Left cardiac atrium (tissue), 4 donors: ENCODE data around the gene HHLA2. TPM values are rescaled to one million over a fixed set of nuclear protein-coding genes. Genes with fewer than 3 reads are reported as not detected.
"Not testable (repeated sequence)": the region's sequence is repeated elsewhere in the genome, so short reads cannot be mapped to it uniquely, and the experiment has no call there.

Experiments used
- ATAC-seq, 2 donors: fragments of 200-7000 bp; cut with Tn5 transposase; one replicate each; pipeline ENCODE4 v1.9.1; 2020; ENCODE audit warnings: mild to moderate bottlenecking in 2 of 2, moderate library complexity in 2 of 2
- DNase-seq: peaks from one replicate; pipeline ENCODE4 v3.0.0-alpha.2; 2020
- intact Hi-C, 2 donors: fragments of 100-400 bp; cut with DNase I; formaldehyde crosslinking; loops; one replicate each; pipeline versions ENCODE4 v1.14.1 to v1.15.1; 2022 to 2023
- long read RNA-seq: library from polyadenylated mRNA; unstranded; transcript quantifications from one replicate; pipeline ENCODE4 v2.0.0, GENCODE V29; 2021
- total RNA-seq, 2 donors: library from RNA; stranded (reverse); fragmentation: NEBNext Ultra II Directional; extraction: Animal tissue kit (Norgen Biotek cat#: 25700); gene quantifications; one replicate each; pipeline ENCODE4 v1.2.1, GENCODE V29; 2021
- donor health status: DM: no; HTN: yes; CAD: no.
- donor health status: DM: no; HTN: yes; CAD: no; lungs with severe emphysema.
- donor health status: DM: yes; HTN: yes; CAD: no.
- donor health status: Dilated cardiomyopathy.

The HHLA2 gene, protein sequence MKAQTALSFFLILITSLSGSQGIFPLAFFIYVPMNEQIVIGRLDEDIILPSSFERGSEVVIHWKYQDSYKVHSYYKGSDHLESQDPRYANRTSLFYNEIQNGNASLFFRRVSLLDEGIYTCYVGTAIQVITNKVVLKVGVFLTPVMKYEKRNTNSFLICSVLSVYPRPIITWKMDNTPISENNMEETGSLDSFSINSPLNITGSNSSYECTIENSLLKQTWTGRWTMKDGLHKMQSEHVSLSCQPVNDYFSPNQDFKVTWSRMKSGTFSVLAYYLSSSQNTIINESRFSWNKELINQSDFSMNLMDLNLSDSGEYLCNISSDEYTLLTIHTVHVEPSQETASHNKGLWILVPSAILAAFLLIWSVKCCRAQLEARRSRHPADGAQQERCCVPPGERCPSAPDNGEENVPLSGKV
- total RNA-seq = not detected
- long read RNA-seq = 0 reads

DNA sequence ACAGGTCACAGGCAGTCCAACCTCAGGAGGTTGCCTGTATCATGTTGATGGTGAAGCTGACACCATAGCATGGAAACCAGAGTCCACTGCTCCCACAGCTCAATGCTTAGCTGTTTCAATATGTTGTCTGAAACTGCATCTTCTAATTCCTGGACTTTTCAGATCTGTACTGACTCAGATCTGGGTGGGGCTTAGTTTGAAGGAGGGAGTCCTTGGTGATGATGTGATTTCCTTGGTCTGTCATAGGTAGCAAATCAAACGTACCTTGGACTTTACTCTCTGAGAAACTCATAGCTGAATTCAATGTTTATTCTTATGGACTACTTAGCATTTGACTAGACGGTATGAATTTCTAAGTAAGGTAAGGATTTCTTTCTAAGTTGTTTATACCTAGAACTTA is at the start of gene HHLA2:
Gene HHLA2, plus strand, starts transcription at position 310 of the 400 bp plus-strand sequence. CDS start 55,266 bp downstream, outside the sequence.
- ATAC-seq (no peak), DNase-seq (no peak)
- intact Hi-C loops = no loop called here

DNA sequence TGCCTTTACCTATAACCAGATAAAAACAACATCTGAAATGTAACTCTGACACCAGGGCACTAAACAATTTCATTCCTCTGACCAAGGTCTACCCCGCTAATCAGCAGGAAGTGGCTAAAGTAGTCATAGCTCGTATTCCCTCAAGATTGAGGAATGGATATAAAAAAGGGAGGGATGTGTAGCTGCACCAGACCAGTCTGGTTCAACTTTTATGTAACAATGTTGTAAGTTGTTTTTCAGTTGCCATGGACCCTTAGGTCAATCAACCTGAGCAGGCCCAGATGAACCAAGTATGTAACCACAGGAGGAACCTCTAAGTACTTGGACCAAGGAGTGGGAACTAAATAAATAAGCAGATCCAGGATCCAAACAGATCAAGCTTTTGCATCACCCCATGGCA is 45.7 kb upstream of the HHLA2 start:
- ATAC-seq = no peak
- intact Hi-C loops = no loop called here
- no peak for DNase-seq

DNA sequence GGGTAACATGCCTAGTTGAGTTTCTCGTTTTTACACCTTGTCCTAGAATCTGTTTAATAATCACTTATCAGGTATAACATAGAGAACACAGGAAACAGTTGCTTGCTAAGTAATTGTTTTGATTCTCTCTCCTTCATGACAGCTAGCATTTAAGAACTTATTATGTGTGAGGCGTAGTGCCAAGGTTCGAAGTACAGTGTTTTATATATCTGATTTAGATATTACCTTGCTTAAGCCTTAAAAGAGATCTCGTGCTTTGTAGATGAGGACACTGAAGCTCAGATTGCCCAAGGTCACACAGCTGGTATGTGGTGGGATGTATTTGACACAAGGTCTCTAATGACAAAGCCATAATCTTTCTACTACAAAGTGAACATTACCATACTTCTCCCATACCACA is 45.1 kb upstream of the HHLA2 start:
- ATAC-seq (no peak), DNase-seq (no peak)
- intact Hi-C loops = no loop called here

DNA sequence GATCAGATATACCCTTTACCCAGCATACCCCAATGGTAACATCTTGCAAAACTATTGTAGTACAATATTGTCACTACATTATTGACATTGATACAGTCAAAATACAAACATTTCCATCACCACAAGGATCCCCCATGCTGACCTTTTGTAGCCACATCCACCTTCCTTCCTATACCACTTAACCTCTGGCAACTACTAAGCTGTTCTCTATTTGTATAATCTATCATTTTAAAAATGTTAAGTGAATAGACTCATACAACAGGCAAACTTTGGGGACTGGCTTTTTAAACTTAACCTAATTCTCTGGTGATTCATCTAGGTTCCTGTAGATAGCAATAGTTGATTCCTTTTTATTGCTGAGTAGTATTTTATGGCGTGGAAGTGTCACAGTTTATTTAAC is 44.5 kb upstream of the HHLA2 start:
- ATAC-seq = no peak
- DNase-seq = no peak
- intact Hi-C loops = no loop called here

DNA sequence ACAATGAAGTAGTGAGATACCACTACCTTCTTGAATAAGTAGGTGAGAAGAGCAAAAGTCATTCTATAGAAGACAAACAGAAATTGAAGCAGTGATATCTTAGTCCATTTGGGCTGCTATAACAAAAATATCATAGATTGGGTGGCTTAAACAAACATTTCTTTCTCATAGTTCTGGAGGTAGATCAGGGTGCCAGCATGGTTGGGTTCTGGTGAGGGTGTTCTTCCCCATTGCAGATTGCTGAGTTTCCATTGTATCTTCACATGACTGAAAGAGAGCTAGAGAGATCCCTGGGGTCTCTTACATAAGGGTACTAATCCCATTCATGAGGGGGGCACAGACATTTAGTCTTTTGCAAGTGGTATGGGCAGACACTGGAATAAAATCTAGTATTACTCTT is 41.2 kb upstream of the HHLA2 start:
- no peak for ATAC-seq
- intact Hi-C loops = no loop called here
- DNase-seq = no peak

DNA sequence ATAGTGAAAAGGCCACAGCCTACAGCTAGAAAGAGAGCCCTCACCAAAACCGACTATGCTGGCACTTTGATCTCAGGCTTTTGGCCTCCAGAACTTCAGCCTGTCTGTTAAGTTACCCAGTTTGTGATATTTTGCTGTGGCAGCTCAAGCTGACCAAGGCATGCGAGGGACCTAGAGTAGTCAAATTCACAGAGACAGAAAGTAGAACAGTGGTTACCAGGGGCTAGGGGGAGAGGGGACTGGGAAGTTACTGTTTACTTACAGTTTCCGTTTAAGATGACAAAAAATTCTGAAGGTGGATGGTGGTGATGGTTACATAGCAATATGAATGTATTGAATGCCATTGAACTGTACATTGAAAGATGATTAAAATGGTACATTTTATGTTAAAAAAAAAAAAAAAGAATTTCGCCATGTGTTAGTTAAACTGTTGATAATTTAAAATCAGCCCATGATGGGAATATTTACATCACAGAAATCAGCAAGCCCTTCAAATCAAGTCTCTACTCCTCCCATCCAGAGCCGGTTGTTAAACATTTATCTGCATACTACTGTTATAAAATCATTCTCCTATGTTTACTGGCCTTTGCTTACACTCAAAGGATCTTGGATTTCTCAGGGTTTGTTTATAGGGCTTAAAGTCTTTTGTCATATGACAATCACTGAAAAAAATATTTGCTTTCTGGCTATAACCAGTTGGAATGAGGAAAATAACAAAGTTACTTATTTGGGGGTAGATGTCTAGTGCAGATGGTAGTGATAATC is 31.6 kb upstream of the HHLA2 start:
- ATAC-seq = not testable (repeated sequence)

DNA sequence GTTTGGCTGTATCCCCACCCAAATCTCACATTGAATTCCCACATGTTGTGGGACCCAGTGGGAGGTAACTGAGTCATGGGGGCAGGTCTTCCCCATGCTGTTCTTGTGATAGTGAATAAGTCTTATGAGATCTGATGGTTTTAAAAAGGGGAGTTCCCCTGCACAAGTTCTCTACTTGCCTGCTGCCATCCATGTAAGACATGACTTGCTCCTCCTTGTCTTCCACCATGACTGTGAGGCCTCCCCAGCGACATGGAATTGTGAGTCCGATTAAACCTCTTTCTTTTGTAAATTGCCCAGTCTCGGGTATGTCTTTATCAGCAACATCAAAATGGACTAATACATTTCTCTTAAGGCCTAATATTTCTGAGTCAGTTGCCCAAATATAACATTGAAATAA is 28.1 kb upstream of the HHLA2 start:
- intact Hi-C loops, ATAC-seq: not testable (repeated sequence)

More for the DNA sequence above, 31.6 kb upstream of the HHLA2 start:
- DNase-seq, intact Hi-C loops: not testable (repeated sequence)

DNA sequence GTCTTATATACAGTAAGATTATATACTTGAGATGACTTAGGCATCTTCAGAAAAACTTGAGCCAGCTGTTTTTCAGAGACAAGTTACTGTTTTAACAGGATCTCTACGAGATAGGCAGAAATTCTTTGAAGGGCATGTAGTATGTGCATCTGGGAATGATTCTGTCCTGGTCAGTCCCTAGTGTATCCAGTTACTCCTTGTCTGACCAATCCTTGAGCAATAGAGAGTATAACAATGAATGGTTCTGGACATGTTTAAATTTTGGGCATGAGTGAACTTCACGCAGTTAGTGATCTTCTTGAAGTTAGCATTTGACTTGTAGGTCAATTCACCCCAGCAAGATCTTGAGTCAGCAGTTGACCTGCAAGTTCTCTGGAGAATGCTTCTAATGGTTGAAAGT is 24.7 kb upstream of the HHLA2 start:
- ATAC-seq (no peak), DNase-seq (no peak)
- intact Hi-C loops = no loop called here

More for the DNA sequence above, 28.1 kb upstream of the HHLA2 start:
- DNase-seq = not testable (repeated sequence)

DNA sequence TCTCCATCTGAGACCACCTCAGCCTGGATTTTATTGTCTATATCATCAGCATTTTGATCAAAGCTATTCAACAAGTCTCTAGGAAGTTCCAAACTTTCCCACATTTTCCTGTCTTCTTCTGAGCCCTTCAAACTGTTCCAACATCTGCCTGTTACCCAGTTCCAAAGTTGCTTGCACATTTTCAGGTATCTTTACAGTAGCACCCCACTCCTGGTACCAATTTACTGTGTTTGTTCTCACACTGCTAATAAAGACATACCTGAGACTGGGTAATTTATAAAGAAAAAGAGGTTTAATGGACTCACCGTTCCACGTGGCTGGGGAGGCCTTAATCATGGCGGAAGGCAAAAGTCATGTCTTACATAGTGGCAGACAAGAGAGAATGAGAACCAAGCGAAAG is 17.3 kb upstream of the HHLA2 start:
- DNase-seq, intact Hi-C loops, ATAC-seq: not testable (repeated sequence)

DNA sequence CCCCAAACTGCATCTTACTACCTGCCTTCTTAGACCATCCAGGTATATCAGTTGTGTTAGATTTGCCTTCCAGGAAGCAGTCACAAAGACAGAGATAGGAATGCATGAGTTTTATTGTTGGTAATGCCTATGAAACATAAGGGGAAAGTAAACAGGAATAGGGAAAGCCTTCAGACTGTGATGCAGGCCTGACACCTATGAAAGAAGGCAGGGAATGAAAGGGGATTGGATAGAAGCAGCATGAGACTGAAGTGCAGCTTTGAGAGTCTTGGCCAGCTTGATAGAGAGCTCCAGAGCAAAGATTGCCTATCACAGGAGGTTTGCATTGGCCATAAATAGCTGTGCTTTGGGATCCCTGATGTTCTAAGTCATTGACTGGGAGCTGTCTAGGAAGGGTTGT is 15.9 kb upstream of the HHLA2 start:
- DNase-seq (no peak), ATAC-seq (no peak)
- intact Hi-C loops = no loop called here

DNA sequence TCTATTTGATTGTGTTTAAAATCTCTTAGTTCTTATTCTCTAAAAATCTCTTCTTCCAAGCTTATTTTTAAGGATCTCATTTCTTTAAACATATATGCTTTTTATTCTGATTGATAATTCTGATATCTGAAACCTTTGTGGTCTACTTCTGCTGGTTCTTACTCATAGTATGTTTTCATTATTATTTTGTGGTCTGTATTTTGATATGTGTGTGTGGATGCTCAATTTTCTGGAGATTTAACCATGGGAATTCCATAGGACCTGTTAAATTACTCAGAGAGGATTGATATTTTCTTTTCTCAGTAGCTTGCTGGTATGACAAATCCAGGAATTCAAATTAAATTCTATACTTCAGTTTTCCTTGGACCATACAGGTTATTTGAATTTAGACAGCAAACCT is 14.7 kb upstream of the HHLA2 start:
- DNase-seq (no peak), ATAC-seq (no peak)
- intact Hi-C loops = no loop called here

DNA sequence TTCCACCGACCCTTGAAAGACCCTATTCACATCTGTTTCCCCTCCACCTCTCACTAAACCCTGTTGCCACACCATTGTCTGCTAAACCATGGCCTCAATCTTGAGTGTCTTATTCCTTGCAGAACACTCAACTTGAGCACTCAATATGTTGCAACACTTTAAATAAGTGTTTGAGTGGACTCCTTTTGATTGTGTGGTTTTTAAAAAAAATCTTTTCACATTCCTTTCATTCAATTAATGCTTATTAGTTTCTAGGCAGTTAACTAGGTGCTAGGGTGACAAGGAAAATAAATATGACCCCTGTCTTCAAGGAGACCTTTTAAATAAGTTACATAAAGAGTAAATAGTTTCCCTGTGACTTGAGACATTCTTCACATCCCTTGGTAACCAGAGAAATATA is 13.3 kb upstream of the HHLA2 start:
- DNase-seq (no peak), ATAC-seq (no peak)
- intact Hi-C loops = no loop called here

DNA sequence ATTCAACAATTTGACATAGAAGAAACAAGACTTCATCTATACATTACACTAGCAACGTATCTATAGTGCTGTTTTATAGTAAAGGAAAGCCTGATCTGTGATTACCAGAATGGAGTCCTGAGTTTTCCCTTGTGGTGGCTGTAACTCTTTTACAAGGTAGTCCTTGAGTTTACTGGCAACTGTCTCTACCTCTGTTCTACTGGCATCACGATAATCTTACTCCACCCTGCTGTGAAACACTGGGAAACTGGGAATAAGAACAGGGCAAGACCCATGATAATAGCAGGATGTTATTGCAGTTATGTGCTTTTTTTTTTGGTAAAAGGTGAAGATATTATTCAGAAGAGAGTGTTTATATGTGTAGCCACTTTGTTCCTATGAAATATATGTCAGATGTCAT is 12.4 kb upstream of the HHLA2 start:
- ATAC-seq (no peak), DNase-seq (no peak)
- intact Hi-C loops = no loop called here

DNA sequence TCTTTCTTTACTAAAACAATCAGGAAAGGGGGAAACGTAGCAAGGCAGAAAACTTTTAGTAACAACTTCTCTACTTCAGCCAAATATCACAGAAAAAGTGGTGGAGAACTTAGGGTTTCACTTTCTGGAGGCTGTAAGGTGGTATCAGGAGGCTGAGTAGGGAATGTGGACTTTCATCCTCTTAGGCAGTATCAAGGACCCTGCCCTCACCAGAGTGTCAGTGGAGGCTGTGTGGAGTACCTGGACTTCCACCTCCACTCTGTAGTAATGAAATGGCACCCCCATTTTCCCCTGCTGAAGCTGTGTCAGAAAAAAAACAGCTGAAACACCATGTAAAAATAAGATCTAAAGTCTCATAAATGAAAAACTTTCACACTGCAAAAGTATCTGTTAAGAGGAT is 11.2 kb upstream of the HHLA2 start:
- DNase-seq (no peak), ATAC-seq (no peak)
- intact Hi-C loops = no loop called here

DNA sequence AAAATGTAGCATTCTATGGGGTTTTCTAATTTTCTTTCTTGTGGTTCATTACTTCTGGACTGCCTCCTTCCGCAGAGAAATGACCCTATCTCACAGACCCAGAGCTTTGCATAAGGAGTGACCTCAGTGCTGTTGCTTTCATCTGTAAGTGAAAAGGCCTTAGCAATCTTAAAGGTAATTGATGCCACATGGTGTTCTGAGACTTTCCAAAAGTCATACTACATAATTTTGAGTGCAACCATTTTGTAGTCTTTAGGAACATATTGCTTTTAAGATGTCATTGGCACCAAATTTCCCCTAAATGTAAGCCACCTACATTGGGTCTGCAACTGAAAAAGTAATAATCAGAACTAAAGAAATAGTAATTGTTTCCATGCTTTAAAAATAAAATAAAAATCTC is 9.2 kb upstream of the HHLA2 start:
- ATAC-seq (no peak), DNase-seq (no peak)
- intact Hi-C loops = no loop called here

DNA sequence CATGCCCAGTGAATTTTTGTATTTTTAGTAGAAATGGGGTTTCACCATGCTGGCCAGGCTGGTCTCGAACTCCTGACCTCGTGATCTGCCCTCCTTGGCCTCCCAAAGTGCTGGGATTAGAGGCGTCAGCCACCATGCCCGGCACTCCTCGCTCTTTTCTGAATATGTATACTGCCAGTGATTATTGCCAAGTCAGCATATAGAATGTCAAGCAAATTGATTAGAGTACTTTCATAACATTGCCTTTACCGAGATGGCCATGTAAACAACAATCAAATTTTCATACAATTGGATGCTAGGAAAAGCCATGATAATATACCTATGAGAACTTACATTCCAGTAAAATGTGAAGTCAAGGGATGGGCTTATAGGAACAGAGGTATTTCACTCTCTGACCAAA is 8.2 kb upstream of the HHLA2 start:
- DNase-seq, ATAC-seq, intact Hi-C loops: not testable (repeated sequence)

DNA sequence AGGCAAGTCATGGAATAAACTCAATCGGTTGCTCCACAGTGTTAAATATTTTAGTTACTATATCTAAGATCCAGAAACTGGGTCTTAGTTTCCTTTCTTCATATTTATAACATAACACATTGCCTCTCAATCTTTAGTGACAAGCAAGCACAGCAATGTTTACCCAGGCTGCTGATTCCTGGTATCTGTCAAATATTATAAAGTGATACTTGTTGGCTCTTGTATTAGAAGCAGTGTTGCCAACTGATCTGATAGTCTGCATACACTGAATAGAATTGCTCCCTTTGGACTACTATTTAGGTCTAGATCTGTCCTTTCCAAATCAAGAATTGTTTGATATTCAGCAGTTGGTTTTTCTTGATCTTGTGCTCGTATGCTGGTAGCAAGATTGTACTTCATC is 7.2 kb upstream of the HHLA2 start:
- no peak for ATAC-seq
- intact Hi-C loops = no loop called here
- DNase-seq = no peak

DNA sequence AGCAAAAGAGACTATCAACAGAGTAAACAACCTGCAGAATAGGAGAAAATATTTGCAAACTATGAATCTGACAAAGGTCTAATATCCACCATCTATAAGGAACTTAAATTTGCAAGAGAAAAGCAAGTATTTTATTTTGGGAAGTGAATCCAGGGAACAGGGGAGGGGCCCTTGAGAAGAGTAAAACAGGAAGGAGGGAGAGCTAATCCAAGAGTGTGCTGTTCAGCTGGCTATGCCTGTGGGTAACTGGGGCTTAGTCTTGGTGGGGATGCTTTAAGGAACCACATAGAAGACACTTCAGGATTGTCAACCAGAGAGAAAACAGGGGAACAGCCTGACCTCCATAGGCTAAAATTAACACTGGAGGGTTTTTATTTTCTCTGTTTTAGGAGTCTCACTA is 3.9 kb upstream of the HHLA2 start:
- intact Hi-C loops = no loop called here
- DNase-seq (no peak), ATAC-seq (peak in 1 of 2 donors; percentile 70)

DNA sequence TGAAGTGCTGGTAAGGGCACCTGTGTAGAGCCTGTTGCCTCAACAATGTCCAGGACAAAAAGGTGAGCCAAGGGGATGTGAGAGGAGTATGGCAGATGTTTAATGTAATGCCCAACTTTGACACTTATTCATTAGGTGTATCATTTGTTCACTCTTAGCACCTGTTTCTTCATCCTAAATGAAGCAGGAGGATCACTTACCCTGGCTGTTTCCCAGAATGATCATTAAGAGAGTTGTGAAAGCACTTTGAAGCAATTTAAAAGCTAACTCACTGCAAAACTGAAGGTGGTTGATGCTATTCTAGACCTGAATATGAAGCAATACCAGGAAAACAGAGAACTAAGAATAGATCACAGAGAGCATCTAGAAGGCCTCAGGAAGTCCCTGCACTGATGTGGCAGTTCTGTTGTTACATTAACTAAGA is 3.4 kb upstream of the HHLA2 start:
- no peak for ATAC-seq
- intact Hi-C loops = no loop called here
- no peak for DNase-seq

DNA sequence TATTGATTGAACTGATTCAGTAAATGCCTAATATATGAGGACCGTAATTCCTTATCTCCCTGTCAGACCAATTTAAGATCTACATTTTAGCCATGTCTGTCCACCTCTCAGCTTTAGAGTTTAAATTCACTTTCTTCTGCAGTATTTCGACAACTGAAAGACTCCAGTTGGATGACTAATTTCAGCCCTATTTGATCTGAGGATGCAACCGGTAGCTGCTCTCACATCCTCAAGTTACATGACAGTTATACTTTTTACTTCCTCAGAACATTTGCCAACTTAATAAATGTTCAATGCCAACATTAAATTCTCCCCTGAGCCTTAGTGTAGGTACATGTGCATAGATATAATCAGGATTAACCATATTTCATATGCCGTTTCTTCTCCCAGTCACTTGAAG is 2.5 kb upstream of the HHLA2 start:
- intact Hi-C loops = no loop called here
- ATAC-seq (no peak), DNase-seq (no peak)
